HG03575 (cell line): ENCODE data around the gene FCHSD2.

Source experiments
- ATAC-seq: cut with Tn5 transposase; IDR thresholded peaks from one replicate; pipeline ENCODE4 v1.9.1; 2021; ENCODE audit not compliant: unreplicated experiment, insufficient number of reproducible peaks, low FRiP score; ENCODE audit errors: extremely low read depth

Gene FCHSD2

DNA sequence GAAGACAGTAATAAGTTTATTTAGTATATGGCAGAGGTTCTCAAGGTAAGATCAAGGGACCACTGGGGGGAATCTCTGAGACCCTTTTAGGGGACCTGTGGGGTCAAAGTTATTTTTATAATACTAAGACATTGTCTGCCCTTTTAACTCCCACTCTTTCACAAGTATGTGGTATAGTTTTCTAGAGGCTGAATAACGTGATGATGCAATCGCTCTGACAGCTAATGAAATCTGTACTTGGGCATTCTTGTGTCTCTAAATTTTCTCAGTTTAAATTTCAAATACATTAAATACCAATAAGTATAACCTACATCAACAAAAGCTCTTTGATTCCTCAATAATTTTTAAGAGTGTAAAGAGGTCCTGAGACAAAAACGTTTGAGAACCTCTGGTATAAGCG, 180.0 kb downstream of the FCHSD2 start:
- no peak for ATAC-seq

DNA sequence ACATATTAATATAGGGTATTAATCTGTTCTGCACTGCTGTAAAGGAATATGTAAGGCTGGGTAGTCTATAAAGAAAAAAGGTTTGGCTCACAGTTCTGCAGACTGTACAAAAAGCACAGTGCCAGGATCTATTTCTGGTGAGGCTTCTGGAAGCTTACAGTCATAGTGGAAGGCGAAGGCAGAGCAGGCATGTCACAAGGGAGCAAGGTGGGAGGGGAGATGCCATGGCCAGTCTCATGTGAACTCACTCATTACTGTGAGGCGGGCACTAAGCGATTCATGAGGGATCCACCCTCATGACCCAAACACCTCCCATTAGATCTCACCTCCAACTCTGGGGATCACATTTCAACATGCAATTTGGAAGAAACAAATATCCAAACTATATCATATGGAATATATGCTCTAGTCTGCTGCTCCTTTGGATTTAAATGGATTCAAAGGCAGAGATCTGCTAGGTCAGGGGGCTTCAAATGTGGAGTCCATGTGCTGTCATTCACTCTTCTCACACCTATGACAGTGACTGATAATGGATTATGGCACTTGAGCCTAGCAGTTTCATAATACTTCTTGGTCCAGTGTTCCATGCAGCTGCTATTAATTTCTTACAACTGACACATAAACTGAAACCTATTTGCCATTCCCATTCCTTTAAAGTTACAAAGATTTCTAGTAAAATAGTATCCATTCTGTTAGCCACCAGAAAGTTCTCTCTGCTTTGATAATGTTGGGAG, 182.0 kb downstream of the FCHSD2 start:
- no peak for ATAC-seq

DNA sequence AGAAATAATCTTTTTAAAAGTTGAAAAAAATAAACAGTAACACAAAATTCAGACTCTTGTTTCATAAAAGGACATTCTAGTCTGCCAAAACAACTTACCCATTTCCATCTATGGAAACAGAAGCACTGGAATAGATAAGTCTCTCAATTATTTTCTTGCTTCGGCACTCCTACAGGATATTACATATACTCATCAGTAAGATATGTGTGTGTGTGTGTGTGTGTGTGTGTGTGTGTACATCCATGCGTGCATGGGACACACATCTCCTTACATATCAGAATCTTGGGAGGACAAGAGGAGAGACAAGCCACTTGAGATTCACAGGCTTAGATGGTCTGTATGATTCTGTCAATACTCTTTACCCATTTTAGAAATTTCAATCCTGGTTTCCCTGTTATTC, 183.3 kb downstream of the FCHSD2 start:
- ATAC-seq, result no peak

DNA sequence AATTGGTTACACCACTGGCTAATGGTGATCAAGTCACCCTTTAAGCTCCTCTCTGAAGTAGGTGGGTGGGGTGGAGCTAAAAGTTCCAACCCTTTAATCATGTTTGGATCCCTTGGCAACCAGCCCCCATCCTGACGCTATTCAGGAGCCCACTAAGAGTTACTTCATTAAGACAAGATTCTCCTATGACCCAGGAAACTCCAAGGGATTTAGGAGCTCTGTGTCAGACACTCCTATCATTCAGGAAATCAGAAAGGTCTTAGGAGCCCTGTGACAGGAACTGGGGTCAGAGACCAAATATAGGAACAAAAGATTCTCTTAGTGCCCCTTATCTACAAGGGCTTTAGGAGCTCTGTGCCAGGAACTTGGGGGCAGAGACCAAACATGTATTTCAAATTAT, 186.7 kb downstream of the FCHSD2 start:
- ATAC-seq, result no peak

DNA sequence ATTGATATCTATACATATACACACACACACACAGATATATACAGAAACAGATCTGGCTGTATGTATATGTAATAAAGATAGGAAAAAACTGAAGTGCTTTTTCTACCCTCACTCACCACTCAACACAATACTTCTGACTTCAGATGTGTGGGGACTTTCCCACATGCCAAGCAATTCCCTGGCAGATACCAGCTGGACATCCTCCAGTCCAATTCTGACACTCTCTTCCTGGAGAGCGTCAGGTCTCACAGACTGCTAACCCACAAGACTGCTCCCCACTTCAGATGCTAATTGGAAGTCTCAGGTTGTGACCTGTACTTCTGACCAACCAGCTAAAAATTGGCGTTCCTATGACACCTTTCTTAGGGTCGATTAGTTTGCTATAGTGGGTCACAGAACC, 187.3 kb downstream of the FCHSD2 start:
- no peak for ATAC-seq

DNA sequence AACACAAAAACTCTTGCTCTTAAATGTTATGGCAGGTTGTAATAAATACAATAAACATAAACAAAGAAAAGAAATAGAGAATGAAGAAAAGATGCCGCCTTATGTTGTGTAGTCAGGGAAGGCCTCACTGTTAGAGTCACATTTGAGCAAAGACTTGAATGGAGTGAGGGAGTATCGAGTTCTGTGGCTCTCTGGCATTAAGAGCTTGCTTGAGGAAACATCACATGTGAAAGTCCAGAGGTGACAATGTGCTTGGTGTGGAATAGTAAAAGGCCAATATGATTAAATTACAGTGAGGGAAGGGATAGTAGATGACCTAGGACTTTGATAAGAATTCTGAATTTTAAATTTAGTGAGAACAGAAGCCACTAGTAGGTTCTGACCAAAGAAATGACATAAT, 188.5 kb downstream of the FCHSD2 start:
- ATAC-seq, result no peak

DNA sequence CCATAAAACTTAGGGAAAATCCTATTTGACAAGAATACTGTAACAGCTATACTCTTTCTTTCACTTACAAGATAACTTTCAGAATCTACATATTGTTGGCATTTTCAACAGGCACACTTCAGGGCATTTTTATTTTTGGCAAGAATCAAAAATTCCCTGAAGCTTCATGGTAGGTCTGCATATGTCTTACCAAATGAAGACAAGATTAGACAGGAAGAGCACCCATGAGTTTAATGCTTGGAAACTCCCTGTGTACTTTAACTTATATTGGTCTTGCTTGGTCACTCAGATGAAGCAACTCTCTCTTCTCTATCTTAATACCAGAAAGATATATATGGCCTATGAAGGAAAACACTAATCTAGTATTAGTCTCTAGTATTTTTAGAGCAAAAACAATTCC, 190.2 kb downstream of the FCHSD2 start:
- ATAC-seq, result no peak

DNA sequence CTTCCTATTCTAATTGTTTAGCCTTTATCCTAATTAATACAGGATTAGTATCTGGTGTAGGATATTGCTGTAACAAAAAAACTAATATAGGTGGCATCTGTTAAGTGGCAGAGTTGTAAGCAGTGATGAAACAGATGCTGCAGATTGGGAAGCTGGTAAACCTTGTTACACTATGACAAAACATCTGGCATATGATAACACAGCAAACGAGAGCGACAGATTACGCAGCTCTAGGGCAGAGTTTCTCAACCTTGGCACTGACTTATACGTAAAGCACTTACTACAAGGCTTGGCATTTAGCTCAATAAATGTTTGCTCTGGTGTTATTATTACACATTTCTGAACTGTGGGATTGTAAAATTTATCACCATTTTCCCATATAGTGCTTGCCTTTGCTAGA, 190.9 kb downstream of the FCHSD2 start:
- no peak for ATAC-seq

DNA sequence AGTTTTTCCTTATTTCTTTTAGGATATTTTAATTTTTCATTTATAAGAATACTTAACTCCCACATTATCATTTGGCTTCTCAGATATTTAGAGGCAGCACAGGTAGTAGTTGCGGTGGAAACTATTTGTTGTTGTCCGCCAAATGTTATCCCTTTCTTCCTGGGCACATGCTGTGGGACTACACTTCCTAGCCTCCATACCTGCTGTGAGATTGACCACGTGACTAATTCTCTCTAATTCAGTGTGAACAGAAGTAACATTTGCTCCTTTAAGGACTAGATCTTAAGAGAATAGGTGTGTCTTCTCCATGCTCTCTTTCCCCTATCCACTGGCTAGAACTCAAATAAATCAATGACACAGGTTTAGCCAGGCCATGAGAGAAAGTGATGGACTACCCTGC, 191.4 kb downstream of the FCHSD2 start:
- ATAC-seq, result no peak

DNA sequence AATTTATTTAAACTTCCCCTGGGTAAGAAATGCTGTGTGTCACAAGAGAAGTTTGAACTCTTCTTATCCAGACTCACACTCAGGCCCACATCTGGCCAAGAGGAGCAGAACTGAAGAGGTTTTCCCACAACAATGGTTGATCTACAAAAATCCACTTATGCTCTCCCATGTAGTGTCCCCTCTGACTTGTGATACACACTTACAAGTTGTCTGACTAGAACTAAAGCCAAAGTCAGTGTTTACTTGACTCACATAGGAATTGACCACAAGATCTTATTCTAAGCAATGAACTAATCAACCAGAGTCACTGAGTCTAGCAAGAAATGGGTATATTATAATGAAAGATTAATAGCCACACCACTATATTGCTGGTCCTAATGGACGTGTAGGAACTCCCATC, 194.9 kb downstream of the FCHSD2 start:
- no peak for ATAC-seq

DNA sequence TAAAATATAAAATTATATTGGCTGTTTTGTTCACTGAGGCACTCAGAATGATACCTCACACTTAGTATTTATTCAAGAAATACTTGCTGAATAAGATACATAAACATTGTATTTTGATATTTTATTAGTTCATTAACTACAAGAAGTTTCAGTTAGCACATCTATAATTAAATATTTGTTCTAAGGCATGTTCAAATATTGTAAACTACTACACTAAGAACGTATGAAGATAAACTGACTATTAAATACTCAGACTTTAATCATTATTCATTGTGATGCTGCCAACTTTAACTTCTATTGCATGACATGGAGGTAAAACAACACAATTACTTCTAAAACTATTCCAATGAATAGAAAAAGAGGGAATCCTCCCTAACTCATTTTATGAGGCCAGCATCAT, 198.5 kb downstream of the FCHSD2 start:
- ATAC-seq, result no peak

DNA sequence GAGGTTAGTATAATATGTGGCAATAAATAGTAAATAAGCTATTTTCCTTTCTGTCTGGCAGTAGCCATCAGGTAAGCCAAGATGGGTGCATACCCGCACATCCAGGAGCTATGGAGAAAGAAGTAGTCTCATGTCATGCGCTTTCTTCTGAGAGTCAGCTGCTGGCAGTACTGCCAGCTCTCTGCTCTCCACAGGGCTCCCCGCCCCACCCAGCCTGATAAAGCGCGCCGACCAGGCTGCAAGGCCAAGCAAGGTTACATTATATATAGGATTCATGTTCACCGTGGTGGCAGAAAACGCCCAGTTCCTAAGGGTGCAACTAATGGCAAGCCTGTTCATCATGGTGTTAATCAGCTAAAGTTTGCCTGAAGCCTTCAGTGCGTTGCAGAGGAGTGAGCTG, 201.7 kb downstream of the FCHSD2 start:
- ATAC-seq, result no peak

DNA sequence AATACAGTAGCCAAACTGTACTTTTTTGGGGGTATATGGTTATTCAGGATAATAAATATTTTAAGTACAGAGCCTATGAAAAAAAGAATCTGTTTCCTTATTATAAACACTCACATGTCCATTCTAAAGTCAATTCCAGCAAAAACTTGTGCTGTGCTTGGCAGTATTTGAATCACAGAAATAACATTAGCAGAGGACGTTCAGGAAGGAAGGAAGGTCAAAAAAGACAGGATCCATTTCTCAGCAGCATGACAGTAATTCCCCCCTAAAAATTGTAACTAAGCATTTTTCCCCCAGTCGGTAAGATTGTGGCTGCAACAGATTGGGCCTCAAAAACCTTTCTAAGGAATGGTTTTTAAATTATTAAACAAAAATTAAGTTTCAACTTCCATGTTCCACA, 203.1 kb downstream of the FCHSD2 start:
- ATAC-seq, result no peak

DNA sequence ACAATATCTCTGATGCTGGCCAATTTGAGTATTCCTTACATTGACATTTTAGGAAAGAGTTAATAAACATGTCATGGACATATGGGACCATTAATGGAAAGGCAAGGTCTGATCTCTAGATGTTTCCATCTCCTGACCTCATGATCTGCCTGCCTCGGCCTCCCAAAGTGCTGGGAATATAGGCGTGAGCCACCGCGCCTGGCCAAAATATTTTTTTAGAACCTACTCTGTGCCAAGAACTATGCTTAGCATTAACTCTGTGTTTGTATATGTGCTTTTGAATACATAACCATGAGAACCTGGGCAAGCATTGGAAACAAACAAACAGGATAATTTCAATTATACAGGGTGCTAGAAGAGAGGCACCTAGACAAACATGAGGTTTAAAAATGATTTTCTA, 204.7 kb downstream of the FCHSD2 start:
- ATAC-seq, result no peak

DNA sequence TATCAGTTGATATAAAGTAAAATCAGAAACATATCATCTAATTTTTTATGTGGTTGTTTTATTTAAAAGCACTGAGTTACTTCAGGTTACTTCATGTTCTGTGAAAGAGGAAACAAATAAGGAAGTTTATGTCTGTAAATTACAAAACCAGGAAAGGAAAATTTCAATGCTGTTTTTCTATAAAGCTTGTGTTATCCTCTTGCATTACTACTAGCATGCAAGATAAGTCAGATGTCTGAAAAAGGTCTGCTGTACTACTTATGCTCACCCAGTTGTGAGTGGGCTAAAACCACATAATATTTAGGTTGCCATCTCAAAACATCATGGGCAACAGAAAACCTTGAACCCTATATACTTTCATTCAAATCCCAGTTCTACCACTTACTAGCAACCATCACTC, 206.4 kb downstream of the FCHSD2 start:
- ATAC-seq, result no peak

DNA sequence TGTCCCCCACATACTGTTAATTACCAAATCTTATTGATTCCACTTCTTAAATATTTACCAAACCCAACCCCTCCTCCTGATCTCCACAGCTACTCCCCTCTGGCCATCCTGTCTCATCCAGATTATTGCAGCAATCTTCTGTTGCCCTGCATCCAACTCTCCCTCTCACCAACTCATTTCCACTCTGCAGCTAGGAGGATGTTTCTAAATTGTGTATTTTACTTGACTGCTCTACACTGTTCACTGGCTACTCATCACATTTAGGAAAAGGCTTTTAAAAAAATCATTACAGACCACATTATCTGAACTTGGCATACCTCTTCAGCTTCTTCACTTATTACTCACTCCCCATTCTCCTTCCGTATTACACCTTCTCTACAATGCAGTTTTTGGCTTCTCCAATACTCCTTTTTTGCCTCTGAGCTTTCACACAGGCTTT, 210.0 kb downstream of the FCHSD2 start:
- ATAC-seq, result no peak

DNA sequence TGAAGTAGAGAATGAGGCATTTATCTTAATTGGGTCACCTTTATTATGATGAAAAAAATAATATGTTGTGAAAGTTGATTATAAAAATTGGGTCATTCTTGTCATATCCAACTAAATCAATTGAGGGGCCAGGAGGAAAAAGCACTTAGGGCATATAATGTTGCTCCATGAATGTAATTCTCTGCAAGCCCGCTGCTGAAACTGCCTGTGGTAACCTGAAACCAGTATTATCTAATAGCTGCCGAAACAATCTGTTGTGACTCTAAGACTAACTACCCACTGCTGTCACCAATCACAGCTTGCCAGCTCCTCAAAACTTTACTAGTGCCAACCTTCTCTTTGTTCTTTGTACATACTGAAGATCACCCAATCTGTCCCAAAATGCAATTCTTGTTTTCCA, 212.1 kb downstream of the FCHSD2 start:
- ATAC-seq, result no peak

DNA sequence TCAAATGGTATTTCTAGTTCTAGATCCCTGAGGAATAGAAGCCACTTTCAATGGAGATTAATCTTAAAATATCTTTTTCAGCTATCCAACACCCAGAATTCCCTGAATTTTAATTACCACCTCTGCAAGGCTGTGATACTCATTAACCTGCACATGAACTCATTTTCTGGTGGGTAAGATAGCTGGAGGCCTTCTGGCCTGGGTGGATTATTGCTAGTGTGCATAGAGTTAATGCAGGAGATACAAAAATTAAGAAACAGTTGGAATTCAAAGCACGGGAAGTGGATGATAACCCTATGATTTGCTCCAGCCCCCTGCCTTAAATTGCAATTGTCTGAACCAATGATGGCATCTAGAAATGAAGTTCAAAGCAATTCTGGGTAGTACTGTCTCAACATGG, 212.9 kb downstream of the FCHSD2 start:
- no peak for ATAC-seq

DNA sequence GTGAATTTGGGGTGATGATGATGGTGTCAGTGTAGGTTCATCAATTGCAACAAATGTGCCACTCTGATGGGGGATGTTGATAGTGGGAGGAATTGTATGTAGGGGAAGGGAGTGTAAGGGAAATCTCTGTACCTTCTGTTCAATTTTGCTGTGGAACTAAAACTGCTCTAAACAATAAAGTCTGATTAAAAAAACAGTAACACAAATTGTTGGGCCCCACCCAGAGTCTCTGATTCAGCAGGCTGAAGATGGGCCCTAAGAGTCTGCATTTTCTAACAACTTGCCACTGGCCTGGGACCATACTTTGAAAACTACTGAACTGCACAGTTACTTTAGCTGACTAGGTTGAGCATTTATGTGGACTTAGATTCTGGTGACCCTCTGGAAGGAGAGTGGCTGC, 214.7 kb downstream of the FCHSD2 start:
- ATAC-seq, result no peak

DNA sequence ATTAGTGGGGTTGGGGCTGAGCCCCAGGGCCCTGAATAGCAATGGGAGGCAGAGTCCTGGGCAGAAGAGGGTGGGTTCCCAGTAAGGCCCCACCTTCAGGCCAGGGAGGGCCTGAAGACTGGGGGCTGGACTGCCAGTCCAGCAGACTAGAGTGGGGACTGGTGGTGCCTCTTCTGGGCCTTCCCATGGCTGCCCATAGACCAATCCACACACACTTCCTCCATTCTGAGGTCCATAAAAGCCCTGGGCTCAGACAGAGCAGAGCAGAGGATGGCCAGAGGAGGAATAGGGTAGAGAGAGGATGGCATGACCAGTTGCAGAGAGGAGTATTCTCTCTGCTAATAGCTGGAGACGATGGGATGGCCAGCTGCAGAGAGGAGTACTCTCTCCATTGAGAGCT, 216.0 kb downstream of the FCHSD2 start:
- no peak for ATAC-seq

DNA sequence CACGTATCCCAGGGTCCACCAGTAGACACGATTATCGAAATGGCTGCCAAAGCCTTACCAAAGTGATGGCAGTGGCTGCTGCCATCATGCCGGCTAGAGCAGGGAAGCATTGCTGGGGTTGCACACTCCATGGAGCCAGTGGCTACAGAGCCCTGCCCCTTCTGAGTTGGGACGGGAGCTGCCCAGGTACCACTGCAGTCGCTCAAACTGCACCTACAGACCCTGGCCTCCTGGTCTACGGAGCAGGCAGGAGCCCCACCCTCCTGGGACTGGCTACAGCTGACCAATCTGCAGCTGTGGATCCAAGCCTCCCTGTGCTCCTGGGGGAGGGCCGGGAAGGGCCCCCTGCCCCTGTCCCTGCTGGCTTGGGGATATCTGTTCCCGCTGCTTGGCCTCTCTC, 216.5 kb downstream of the FCHSD2 start:
- no peak for ATAC-seq
